Measurements from ENCODE around the gene ANKS1B. TPM values are rescaled to one million over a fixed set of nuclear protein-coding genes. Genes with fewer than 3 reads are reported as not detected.

ANKS1B gene
- total RNA-seq, 2 experiments from 2014 or later: 0.96 to 1.1 TPM

DNA sequence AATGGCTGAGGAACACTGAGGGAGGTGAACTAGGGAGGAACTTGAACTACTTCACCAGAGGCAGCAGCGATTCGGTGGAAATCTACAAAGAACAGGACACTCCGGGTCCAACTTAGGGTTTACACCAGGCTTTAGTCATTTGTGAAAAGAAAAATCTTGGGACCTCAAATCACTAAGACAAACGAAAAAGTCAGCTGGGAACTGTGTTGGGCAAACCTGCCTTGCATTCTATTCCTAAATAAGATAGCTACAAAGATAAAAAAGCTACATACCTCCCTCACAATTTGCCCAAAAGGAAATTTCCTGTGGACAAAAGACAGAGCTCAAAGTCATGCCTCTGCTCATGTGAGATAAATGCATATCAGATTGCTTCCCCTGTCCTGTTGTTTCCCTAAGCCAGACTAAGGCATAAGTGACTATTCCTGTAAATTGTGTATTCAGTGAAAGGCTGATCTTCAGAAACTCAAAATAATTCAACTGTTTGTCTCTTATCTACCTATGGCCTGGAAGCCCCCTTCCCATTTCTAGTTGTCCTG lies 1233.1 kb downstream of the ANKS1B start:
- H3K27me3 Mint-ChIP-seq: peaks cover under 1% of the 10 kb centered on the region
- DNase-seq (no peak), ATAC-seq (no peak)
- peaks cover 31% of the 10 kb centered on the region for H3K4me1 Mint-ChIP-seq
- CTCF ChIA-PET: interaction anchor here (2.9 to 6.2 kb wide), 2 partner anchors 11 to 27 kb away, joined by 10 to 40 read pairs; no protein-coding TSS in a partner anchor
- no peak overlapping the region for H3K27ac Mint-ChIP-seq
- no peak overlapping the region for H3K4me3 Mint-ChIP-seq
- H3K36me3 Mint-ChIP-seq: peaks cover 1% of the 10 kb centered on the region
- no peaks in the 10 kb centered on the region for H3K9me3 Mint-ChIP-seq (ENCODE audit: low read depth)

DNA sequence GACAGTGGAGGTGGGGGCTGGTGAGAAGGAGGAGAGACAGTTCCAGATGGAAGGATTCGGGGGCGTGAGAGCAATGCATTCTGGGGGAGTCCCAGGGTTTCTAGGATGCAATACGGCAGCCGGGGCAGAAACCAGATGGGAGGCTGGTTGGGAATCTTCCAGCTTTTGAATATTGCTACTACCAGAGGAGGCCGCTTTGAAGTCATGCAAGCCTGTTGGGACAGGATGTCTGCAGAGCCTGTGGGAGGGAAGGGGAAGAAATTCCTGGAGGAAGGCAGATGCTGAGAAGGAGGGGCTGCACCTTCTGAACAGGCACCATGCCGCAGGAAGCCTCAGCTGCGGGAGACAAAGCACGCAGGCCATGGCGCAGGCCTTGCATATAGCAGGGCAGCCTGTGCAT lies 1234.2 kb downstream of the ANKS1B start:
- no peaks in the 10 kb centered on the region for H3K36me3 Mint-ChIP-seq
- no peak overlapping the region for H3K4me3 Mint-ChIP-seq
- no peak for ATAC-seq
- H3K27ac Mint-ChIP-seq: no peak overlapping the region
- CTCF ChIA-PET: interaction anchor here (2.9 to 6.2 kb wide), 2 partner anchors 10 to 26 kb away, joined by 10 to 40 read pairs; no protein-coding TSS in a partner anchor
- no peaks in the 10 kb centered on the region for H3K9me3 Mint-ChIP-seq (ENCODE audit: low read depth)
- H3K27me3 Mint-ChIP-seq: peaks cover 6% of the 10 kb centered on the region
- H3K4me1 Mint-ChIP-seq: peaks cover 37% of the 10 kb centered on the region
- no peak for DNase-seq

DNA sequence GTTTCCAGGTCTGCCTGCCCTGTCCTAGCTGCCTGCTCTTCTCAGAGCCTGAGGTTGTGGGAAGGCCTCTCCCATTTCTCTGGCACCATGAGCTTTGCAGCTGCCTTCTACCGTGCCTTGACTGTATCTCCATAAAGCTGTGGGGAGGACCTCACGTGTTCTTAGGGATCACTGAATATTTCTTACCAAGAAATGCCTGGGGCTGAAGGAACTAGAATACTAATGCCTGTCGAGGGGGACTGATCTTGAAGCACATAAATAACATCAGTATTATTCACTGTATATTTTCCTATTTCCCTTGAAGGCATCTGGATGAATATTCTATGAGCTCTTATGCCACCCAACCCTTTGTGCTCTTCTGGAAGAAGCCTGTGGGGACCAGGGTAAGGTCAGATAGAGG lies 1236.3 kb downstream of the ANKS1B start:
- peaks cover 25% of the 10 kb centered on the region for H3K4me1 Mint-ChIP-seq
- no peaks in the 10 kb centered on the region for H3K9me3 Mint-ChIP-seq (ENCODE audit: low read depth)
- no peak overlapping the region for H3K4me3 Mint-ChIP-seq
- no peak overlapping the region for H3K27ac Mint-ChIP-seq
- H3K27me3 Mint-ChIP-seq: peaks cover 6% of the 10 kb centered on the region
- CTCF ChIA-PET: interaction anchor here (1.2 kb wide), 1 partner anchor 250 kb away, joined by 3 read pairs; no protein-coding TSS in a partner anchor
- H3K36me3 Mint-ChIP-seq: no peaks in the 10 kb centered on the region
- no peak for ATAC-seq
- no peak for DNase-seq

DNA sequence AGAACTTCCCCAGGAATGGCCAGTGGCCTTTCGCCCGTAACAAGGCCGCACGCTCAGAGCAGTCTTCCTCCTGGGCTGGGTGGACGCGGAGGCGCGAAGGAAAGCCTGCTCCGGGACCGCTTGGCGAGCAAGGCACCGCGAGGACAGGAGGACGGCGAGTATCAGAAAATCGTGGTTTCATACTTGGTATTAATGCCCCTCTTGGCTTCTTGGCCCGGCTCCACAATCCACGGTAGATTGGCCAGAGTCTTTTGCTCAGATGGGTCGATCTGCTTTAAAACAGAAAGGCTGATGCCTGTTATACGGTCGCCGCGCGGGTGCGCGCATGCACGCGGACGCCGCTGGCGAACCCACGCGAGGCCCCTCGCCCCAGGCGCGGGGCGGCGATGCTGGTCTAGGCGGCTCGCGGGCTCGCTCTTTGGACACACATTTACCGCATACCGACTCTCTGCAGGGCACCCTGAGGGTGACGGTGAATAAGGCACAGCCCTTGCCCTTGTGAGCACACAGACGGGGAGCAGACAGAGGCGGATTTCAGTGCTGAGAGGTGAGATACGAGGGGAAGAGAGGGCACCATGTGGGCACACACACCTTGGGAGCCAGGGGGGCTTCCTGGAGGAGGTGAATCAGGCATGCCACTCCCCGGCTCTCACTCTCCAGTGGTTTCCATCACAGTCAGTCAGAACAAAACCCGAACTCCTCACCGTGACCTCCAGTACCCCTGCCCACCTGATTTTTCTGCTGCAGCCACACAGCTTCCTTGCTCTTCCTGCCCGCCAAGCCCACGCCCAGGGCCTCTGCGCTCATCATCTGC lies 1239.0 kb downstream of the ANKS1B start:
- H3K27ac Mint-ChIP-seq: peak overlapping the region; percentile 67
- CTCF ChIA-PET: no interaction called here
- no peaks in the 10 kb centered on the region for H3K9me3 Mint-ChIP-seq (ENCODE audit: low read depth)
- peak; percentile 58 for DNase-seq
- H3K4me1 Mint-ChIP-seq: peaks cover 45% of the 10 kb centered on the region
- ATAC-seq: peak; percentile 57
- peaks cover 3% of the 10 kb centered on the region for H3K36me3 Mint-ChIP-seq
- H3K4me3 Mint-ChIP-seq: peak overlapping the region; percentile 74
- H3K27me3 Mint-ChIP-seq: peaks cover 6% of the 10 kb centered on the region

- H3K36me3 Mint-ChIP-seq: peaks cover 3% of the 10 kb centered on the region
- peaks cover 6% of the 10 kb centered on the region for H3K27me3 Mint-ChIP-seq
- no peak overlapping the region for H3K27ac Mint-ChIP-seq
- no peak for ATAC-seq
- DNase-seq: no peak
- no peaks in the 10 kb centered on the region for H3K9me3 Mint-ChIP-seq (ENCODE audit: low read depth)
- CTCF ChIA-PET: no interaction called here
- H3K4me3 Mint-ChIP-seq: peak overlapping the region; percentile 74
- peaks cover 54% of the 10 kb centered on the region for H3K4me1 Mint-ChIP-seq
Observed at GRCh38 chr12:98744680-98745079, 1240.1 kb downstream of the ANKS1B start.

DNA sequence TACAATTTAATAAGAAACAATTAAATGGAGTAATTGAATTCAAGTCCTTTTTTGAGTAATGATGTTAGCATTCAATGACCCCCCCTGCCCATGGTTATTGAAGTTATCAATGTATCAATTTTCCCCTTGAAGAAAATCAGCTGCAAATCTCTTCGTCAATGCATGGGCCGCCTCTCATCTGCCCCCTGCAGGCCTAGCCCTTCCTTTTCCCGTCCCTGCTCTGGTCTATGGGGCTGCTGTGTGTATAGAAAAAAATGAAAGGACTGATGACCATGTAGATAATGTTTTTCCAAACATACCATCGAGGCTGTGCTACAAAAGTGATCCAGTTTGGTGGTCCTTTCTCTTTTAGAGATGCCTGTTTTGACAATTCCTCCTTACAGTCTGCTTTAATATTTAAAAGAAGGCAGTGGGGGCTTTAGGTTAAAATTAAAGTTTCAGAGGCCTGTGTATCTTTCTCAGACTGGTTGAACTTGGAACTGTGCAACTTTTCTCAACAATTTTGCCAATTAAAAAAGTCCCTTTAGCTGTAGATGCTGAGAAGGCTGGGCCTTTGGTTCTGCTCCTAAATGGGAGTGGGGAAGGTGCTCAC lies 1241.3 kb downstream of the ANKS1B start:
- H3K27ac Mint-ChIP-seq: peak overlapping the region; percentile 29
- CTCF ChIA-PET: interaction anchor here (0.8 to 5.5 kb wide), 10 partner anchors 10 to 177 kb away, joined by 3 to 24 read pairs (median 8); no protein-coding TSS in a partner anchor
- H3K4me1 Mint-ChIP-seq: peaks cover 62% of the 10 kb centered on the region
- H3K9me3 Mint-ChIP-seq (ENCODE audit: low read depth): no peaks in the 10 kb centered on the region
- ATAC-seq (peak; percentile 59), DNase-seq (peak; percentile 78)
- H3K36me3 Mint-ChIP-seq: peaks cover 3% of the 10 kb centered on the region
- H3K4me3 Mint-ChIP-seq: no peak overlapping the region
- H3K27me3 Mint-ChIP-seq: peaks cover 6% of the 10 kb centered on the region

DNA sequence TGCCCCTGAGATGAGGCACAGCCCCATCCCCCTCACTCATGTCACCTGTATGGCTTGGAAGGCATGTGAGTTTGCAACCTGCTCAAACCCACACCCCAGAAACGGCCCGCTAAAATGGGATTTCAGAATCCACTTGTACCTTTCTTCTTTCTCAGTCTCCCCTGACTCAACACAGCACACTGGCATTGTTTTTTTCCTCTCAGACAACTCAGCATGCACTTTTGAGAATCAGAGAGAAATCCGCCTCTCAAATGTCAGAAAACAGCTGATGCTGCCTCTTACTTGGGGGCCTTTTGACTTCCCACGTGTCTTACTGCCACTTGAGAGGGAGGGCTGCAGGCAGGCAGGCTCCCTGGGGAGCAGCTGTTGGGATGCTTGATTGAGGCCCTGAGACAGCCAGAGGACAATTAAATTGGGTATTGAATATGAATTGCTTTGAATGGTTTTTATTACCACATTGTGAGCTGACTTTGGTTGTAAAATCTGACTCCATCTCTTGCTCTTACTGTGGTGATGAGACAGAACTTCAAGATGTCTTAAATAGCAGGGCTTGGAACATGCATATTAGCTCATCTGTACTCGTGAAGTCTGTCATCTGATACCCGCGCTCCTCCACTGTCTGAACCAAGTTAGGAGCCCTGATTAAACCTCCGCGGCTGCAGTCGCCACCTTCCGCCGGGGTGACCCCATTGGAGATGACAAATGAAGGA lies 1243.0 kb downstream of the ANKS1B start:
- H3K36me3 Mint-ChIP-seq: peaks cover 3% of the 10 kb centered on the region
- ATAC-seq (peak; percentile 12), DNase-seq (peak; percentile 56)
- peak overlapping the region; percentile 82 for H3K27ac Mint-ChIP-seq
- H3K9me3 Mint-ChIP-seq (ENCODE audit: low read depth): no peaks in the 10 kb centered on the region
- peaks cover 60% of the 10 kb centered on the region for H3K4me1 Mint-ChIP-seq
- peaks cover 6% of the 10 kb centered on the region for H3K27me3 Mint-ChIP-seq
- H3K4me3 Mint-ChIP-seq: peak overlapping the region; percentile 6
- CTCF ChIA-PET: interaction anchor here (0.9 to 5.5 kb wide), 12 partner anchors 10 to 175 kb away, joined by 3 to 40 read pairs (median 6); no protein-coding TSS in a partner anchor

DNA sequence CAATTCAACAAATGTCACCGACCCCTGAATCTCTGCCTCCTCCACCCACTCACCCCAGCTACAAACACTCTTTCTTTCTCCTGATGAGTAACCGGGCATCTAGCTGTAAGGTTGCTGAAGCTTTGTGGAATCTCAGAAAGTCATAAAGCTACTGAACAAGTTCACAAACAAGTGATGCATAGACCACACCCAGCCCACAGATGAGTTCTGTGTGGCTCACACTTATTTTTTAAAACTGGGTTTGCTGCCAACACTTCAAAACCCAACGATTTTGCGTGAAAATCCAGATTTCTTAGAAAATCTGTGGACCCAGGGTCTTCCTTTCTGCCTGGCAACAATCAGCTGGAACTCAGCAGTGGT lies 1243.6 kb downstream of the ANKS1B start:
- Mint-ChIP-seq H3K27me3 (peaks cover 1% of the 10 kb centered on the region), H3K36me3 (peaks cover 3% of the 10 kb centered on the region), H3K4me1 (peaks cover 55% of the 10 kb centered on the region), H3K9me3 (ENCODE audit: low read depth) (no peaks in the 10 kb centered on the region), H3K27ac (peak overlapping the region; percentile 82), H3K4me3 (peak overlapping the region; percentile 6)
- DNase-seq (peak; percentile 68), ATAC-seq (peak; percentile 54)
- CTCF ChIA-PET: interaction anchor here (0.7 to 5.5 kb wide), 12 partner anchors 11 to 175 kb away, joined by 3 to 40 read pairs (median 7); no protein-coding TSS in a partner anchor

DNA sequence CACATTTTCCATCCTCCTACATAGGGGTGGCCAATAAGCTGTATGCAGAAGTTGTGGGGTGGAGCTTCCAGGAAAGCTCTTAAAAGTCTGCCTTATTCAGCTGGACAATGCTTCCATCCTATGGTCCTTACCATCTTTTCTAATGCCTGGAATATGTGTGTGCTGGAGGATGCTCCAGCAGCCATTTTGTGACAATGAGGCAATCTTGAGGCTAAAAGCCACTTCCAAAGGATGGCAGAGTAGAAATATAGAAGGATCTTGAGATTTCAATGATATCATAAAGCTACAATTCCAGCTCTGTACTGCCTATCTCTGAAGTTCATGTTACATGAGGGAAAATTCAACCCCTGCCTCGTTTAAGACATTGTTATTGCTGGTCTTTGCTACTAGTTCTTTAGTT lies 1244.0 kb downstream of the ANKS1B start:
- Mint-ChIP-seq H3K9me3 (ENCODE audit: low read depth) (no peaks in the 10 kb centered on the region), H3K36me3 (peaks cover 4% of the 10 kb centered on the region), H3K27ac (peak overlapping the region; percentile 82), H3K4me1 (peaks cover 51% of the 10 kb centered on the region), H3K4me3 (no peak overlapping the region), H3K27me3 (no peaks in the 10 kb centered on the region)
- CTCF ChIA-PET: interaction anchor here (0.7 to 5.5 kb wide), 12 partner anchors 11 to 174 kb away, joined by 3 to 40 read pairs (median 7); no protein-coding TSS in a partner anchor
- ATAC-seq: no peak
- DNase-seq: no peak

DNA sequence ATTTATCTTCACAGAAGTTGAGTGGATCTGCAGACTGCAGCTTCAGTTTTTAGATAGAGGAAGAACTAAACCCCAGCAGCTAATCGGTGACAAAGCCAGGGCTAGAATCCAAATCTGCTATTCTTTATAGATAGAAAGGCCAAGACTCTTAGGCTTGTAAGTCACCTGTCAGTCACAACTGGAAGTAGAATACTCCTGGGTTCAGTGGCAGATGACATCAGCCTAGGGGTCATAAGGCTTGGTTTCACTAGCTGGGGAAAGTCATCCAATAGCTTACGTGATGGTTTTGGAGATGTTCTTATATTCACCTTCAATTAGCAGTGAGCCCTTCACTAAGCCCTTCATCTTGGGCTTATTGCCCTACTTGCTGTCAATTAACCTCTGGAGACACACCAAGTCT lies 1246.2 kb downstream of the ANKS1B start:
- ATAC-seq (no peak), DNase-seq (no peak)
- CTCF ChIA-PET: interaction anchor here (0.9 to 4.8 kb wide), 3 partner anchors 13 to 135 kb away, joined by 3 to 40 read pairs (median 24); no protein-coding TSS in a partner anchor
- Mint-ChIP-seq H3K36me3 (peaks cover 13% of the 10 kb centered on the region), H3K27me3 (no peaks in the 10 kb centered on the region), H3K9me3 (ENCODE audit: low read depth) (no peaks in the 10 kb centered on the region), H3K4me1 (peaks cover 45% of the 10 kb centered on the region), H3K4me3 (no peak overlapping the region), H3K27ac (no peak overlapping the region)

DNA sequence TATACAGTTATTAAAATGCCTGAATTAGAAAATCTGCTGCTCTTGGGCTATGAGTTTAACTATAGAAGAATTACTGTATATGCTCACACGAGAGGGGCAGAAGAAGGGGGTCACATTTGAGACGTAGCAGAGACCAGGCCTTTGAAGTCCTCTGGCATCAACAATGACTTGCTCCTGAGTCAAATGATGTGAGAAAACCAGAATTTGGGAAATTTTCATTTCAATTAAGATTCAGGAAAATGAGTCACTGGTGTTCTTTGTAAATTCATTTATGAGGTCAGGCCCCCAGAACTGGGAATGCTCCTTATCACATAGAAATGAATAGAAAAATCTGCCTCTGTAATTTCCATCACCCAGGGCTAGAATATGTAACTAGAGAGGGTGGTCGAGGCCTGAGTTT lies 1246.7 kb downstream of the ANKS1B start:
- no peaks in the 10 kb centered on the region for H3K9me3 Mint-ChIP-seq (ENCODE audit: low read depth)
- H3K4me1 Mint-ChIP-seq: peaks cover 40% of the 10 kb centered on the region
- DNase-seq: no peak
- no peaks in the 10 kb centered on the region for H3K27me3 Mint-ChIP-seq
- CTCF ChIA-PET: no interaction called here
- ATAC-seq: no peak
- H3K36me3 Mint-ChIP-seq: peaks cover 13% of the 10 kb centered on the region
- no peak overlapping the region for H3K4me3 Mint-ChIP-seq
- no peak overlapping the region for H3K27ac Mint-ChIP-seq

DNA sequence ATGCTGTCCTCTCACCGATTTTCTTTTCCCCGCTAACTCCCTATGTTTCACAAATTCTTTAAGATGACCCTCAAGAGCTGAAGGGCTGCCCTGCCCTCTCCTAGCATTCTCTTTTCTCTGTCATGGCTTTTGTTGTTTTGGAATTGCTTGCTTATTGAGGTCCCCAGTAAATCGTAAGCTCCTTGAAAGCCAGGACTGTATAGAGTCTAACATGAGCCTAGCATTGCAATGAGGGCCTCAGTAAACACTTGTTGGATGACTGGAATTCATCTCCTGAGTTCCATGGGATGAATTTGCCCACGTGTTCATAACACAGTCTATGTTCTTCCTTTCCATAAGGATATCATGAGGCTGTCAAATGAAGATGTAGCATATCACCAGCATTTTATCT lies 1247.4 kb downstream of the ANKS1B start:
- H3K4me3 Mint-ChIP-seq: no peak overlapping the region
- DNase-seq (no peak), ATAC-seq (no peak)
- CTCF ChIA-PET: no interaction called here
- H3K27me3 Mint-ChIP-seq: no peaks in the 10 kb centered on the region
- H3K36me3 Mint-ChIP-seq: peaks cover 17% of the 10 kb centered on the region
- no peak overlapping the region for H3K27ac Mint-ChIP-seq
- no peaks in the 10 kb centered on the region for H3K9me3 Mint-ChIP-seq (ENCODE audit: low read depth)
- peaks cover 33% of the 10 kb centered on the region for H3K4me1 Mint-ChIP-seq

Measured in activated CD8-positive, alpha-beta memory T cell treated with anti-CD3 and anti-CD28 coated beads, Interleukin-2, amount 10 ng/mL, durations not matched to agents 7 days and 5 days (primary cell).